H1 (cell line): Measurements from ENCODE around the gene TGM1.

ENCODE experiments used
- CHD7 ChIP-seq: fragments of 300-600 bp; sonication (generic); IDR thresholded peaks from 2 replicates; pipeline ENCODE4 v1.7.1; 2012; ENCODE audit warnings: low read length, moderate library complexity, mild to moderate bottlenecking, inconsistent platforms; ENCODE audit not compliant: insufficient replicate concordance
- CREB1 ChIP-seq: IDR thresholded peaks from 2 replicates; pipeline ENCODE4 v1.6.1; 2012; ENCODE audit warnings: inconsistent platforms
- CTCF ChIP-seq, 3 experiments: IDR thresholded peaks; 1 replicate in 2 of 3; 2 replicates in 1 of 3; pipeline versions ENCODE4 v1.5.1 to v1.6.1; 2011; ENCODE audit warnings: low read length in 3 of 3, mild to moderate bottlenecking in 3 of 3, inconsistent platforms in 2 of 3, low read depth in 1 of 3, moderate library complexity in 1 of 3; ENCODE audit not compliant: insufficient read depth in 1 of 3; ENCODE audit errors: control extremely low read depth in 1 of 3
- EP300 ChIP-seq, 2 experiments: IDR thresholded peaks; 1 replicate in 1 of 2; 2 replicates in 1 of 2; pipeline ENCODE4 v1.6.1; 2011 to 2012; ENCODE audit warnings: low read depth in 2 of 2, low read length in 2 of 2, mild to moderate bottlenecking in 2 of 2, borderline replicate concordance in 1 of 2, inconsistent platforms in 1 of 2, moderate library complexity in 1 of 2
- EZH2 ChIP-seq: fragments of 200-600 bp; sonication (generic); IDR thresholded peaks from 2 replicates; pipeline ENCODE4 v1.7.1; 2012; ENCODE audit warnings: low read depth, mild to moderate bottlenecking, moderate library complexity, low read length, inconsistent platforms; ENCODE audit not compliant: severe bottlenecking
- POLR2A ChIP-seq, 2 experiments: IDR thresholded peaks; 1 replicate in 1 of 2; 2 replicates in 1 of 2; pipeline ENCODE4 v1.6.1; 2011; ENCODE audit warnings: low read depth in 2 of 2, low read length in 2 of 2, mild to moderate bottlenecking in 2 of 2; ENCODE audit errors: control extremely low read depth in 1 of 2
- POLR2AphosphoS5 ChIP-seq: IDR thresholded peaks from 2 replicates; pipeline ENCODE4 v1.6.1; 2011; ENCODE audit warnings: low read depth, low read length
- RAD21 ChIP-seq, 2 experiments: IDR thresholded peaks in 1 of 2; conservative IDR thresholded peaks in 1 of 2; 2 replicates each; pipeline ENCODE4 v1.6.1; 2011; ENCODE audit warnings: low read depth in 2 of 2, low read length in 2 of 2, improper control_type of control experiment in 1 of 2, inconsistent platforms in 1 of 2, mild to moderate bottlenecking in 1 of 2, moderate library complexity in 1 of 2
- TBP ChIP-seq: IDR thresholded peaks from 2 replicates; pipeline ENCODE4 v1.6.1; 2011; ENCODE audit warnings: low read depth, low read length, improper control_type of control experiment
- TEAD4 ChIP-seq: IDR thresholded peaks from 2 replicates; pipeline ENCODE4 v1.6.1; 2012; ENCODE audit warnings: low read depth, low read length, inconsistent platforms, mixed read lengths

GRCh38 chr14:24269910-24270536, 7.0 kb upstream of the TGM1 start:
- TF ChIP-seq CTCF (IDR thresholded peaks at IDR 0.05; ENCODE audit: control extremely low read depth in 1 of 3, insufficient read depth in 1 of 3, low read depth in 1 of 3, low read length in 3 of 3): no peak
- TF ChIP-seq TEAD4: no peak
- no peak for TF ChIP-seq CREB1
- no peak for TF ChIP-seq EP300 (IDR thresholded peaks at IDR 0.05; ENCODE audit: borderline replicate concordance in 1 of 2, low read depth in 2 of 2, low read length in 2 of 2)
- no peak for TF ChIP-seq POLR2AphosphoS5
- TF ChIP-seq TBP: no peak
- no peak for TF ChIP-seq POLR2A (IDR thresholded peaks at IDR 0.05; ENCODE audit: control extremely low read depth in 1 of 2, low read depth in 2 of 2, low read length in 2 of 2)
- TF ChIP-seq EZH2: no peak
- no peak for TF ChIP-seq CHD7
- TF ChIP-seq RAD21 (IDR thresholded peaks at IDR 0.05 in 1 of 2, conservative IDR thresholded peaks at IDR 0.05 in 1 of 2; ENCODE audit: low read depth in 2 of 2, low read length in 2 of 2): no peak
